ENCODE measurements around the gene PRSS16.
"Not testable (repeated sequence)": the region's sequence is repeated elsewhere in the genome, so short reads cannot be mapped to it uniquely, and the experiment has no call there.

Gene PRSS16, protein sequence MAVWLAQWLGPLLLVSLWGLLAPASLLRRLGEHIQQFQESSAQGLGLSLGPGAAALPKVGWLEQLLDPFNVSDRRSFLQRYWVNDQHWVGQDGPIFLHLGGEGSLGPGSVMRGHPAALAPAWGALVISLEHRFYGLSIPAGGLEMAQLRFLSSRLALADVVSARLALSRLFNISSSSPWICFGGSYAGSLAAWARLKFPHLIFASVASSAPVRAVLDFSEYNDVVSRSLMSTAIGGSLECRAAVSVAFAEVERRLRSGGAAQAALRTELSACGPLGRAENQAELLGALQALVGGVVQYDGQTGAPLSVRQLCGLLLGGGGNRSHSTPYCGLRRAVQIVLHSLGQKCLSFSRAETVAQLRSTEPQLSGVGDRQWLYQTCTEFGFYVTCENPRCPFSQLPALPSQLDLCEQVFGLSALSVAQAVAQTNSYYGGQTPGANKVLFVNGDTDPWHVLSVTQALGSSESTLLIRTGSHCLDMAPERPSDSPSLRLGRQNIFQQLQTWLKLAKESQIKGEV

DNA sequence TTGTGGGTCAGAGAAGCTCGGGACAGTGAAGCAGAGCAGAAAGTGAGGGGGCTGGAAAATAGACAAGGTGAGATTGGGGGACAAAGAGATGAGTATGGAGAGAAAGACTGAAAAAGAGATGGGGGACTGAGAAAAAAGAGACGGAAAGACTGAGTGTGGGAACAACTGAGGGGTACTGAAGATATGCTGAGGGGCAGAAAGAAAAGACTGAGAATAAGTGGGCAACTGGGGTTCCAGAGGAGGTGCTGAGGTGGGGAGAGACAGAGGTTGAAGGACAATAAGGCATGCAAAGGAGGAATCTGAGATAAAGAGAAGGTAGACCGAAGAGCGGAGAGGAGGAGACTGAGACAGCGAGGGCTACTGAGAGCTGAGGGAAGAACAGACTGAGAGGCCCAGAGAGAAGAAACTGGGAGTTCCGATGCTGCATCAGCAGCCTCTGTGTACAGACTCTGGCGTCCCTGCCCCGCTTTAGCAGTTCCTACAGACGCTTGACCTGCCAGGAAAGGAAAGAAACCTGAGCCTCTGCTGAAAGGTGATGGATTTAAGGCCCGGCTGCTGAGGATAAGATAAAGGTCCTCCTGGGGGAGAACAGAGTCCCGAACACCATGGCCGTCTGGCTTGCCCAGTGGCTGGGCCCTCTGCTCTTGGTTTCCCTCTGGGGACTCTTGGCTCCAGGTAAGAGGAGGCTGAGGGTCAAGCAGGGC lies at the start of gene PRSS16:
TSS of gene PRSS16 (plus strand) at position 569 of the 704 bp plus-strand sequence. CDS start at position 606, 37 bp downstream.
- DNase-seq (ENCODE audit: low spot score), result no peak
- TF ChIP-seq, protein P1, sequence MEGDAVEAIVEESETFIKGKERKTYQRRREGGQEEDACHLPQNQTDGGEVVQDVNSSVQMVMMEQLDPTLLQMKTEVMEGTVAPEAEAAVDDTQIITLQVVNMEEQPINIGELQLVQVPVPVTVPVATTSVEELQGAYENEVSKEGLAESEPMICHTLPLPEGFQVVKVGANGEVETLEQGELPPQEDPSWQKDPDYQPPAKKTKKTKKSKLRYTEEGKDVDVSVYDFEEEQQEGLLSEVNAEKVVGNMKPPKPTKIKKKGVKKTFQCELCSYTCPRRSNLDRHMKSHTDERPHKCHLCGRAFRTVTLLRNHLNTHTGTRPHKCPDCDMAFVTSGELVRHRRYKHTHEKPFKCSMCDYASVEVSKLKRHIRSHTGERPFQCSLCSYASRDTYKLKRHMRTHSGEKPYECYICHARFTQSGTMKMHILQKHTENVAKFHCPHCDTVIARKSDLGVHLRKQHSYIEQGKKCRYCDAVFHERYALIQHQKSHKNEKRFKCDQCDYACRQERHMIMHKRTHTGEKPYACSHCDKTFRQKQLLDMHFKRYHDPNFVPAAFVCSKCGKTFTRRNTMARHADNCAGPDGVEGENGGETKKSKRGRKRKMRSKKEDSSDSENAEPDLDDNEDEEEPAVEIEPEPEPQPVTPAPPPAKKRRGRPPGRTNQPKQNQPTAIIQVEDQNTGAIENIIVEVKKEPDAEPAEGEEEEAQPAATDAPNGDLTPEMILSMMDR (IDR thresholded peaks at IDR 0.05; ENCODE audit: extremely low read depth, missing control alignments), result no peak

DNA sequence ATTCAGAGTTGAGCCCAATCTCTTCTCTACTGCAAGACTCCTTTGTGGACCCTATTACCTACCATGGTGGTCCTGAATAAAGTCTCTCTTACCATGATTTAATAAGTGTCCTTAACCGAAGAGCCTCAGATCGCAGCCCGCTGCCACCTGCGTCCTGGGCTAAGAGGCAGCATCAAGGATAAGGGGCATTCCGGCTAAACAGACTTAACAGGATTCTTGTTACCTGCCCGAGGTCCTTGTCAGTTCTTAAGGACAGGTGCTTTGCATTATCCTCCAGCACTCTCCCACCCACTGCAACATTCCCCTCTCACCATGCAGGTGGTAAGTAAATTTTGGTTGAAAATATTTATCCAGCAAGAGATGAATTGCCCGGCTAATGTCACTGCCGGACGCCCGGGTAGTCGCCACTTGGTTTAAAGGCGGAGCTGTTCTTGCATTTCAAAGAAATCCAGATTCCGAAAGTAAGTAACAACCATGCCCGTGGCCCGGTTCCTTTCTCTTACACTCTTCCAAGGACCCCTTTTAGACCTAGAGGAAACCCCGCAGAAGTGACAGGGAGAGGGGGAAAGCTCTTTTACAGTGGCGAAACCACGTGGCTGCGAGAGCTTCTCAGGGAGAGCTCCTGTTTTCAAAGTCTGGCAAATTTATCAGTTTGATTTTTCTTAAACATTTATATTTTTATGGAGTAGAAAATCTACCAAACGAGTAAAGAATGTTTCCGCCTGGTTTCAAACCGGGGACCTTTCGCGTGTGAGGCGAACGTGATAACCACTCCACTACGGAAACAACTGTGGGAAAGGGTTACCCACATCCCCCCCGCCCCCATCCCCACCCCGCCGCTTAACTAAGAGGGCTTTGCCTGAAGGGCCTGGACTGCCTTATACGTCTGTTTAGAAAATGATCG lies 41.9 kb upstream of the PRSS16 start:
- TF ChIP-seq, protein P1 (IDR thresholded peaks at IDR 0.05; ENCODE audit: extremely low read depth, missing control alignments), result no peak
- DNase-seq (ENCODE audit: low spot score), result peak; percentile 41

DNA sequence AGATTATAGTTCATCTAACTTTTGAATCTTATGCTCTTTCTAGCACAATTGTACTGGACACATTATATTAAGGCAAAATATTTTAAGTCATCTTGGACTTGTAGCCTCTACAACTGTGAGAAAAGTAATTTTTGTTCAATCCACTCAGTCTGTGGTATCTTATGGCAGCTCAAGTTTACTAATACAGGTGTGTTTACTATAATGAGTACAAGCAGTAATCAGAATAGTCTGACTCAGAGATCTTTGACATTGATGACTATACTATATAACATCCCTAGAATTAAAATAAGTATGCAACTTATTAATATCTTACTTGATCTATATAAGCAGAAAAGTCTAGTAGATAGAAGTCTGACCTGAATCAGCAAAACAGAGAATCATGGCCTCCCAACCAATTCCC lies 40.7 kb upstream of the PRSS16 start:
- DNase-seq (ENCODE audit: low spot score), result no peak
- TF ChIP-seq, protein P1 (IDR thresholded peaks at IDR 0.05; ENCODE audit: extremely low read depth, missing control alignments), result no peak

DNA sequence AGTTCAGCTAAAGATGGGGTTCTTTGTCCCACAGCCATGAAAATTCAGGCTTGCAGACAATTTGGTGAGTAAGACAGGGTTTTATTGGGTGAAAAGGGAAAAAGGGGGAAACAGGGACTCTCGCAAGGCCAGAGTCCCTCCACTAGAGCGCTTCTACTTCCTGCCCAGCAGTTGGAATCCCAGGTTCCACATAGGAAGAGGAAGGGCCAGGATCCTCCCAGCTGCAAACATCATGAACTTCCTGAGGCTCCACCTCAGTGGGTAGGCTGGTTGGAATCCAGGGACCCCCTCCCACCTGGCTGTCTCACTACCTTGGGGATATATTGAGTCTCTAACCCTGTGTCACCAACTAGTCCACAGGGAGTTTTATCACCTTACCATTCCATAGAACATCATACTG lies 39.5 kb upstream of the PRSS16 start:
- TF ChIP-seq, protein P1 (IDR thresholded peaks at IDR 0.05; ENCODE audit: extremely low read depth, missing control alignments), result no peak
- no peak for DNase-seq (ENCODE audit: low spot score)

DNA sequence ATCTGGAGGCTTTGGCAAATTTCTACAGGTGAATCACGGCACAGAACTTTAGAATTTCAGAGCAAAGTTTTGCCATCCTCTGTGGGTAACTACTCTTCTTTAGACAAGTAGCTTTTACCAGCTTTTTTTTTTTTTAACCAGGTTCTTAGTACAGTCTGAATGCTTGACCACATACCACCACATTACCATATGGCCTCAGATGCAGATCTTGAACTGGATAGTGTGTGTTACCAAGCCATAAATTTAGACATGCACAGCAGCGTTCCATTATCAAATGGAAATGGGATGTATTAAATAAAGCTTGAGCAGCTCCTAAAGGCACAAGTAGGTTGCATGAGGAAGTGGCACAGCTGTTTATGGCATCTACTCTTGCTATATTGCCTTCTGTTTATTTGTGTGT lies 38.3 kb upstream of the PRSS16 start:
- no peak for DNase-seq (ENCODE audit: low spot score)
- TF ChIP-seq, protein P1 (IDR thresholded peaks at IDR 0.05; ENCODE audit: extremely low read depth, missing control alignments), result no peak

DNA sequence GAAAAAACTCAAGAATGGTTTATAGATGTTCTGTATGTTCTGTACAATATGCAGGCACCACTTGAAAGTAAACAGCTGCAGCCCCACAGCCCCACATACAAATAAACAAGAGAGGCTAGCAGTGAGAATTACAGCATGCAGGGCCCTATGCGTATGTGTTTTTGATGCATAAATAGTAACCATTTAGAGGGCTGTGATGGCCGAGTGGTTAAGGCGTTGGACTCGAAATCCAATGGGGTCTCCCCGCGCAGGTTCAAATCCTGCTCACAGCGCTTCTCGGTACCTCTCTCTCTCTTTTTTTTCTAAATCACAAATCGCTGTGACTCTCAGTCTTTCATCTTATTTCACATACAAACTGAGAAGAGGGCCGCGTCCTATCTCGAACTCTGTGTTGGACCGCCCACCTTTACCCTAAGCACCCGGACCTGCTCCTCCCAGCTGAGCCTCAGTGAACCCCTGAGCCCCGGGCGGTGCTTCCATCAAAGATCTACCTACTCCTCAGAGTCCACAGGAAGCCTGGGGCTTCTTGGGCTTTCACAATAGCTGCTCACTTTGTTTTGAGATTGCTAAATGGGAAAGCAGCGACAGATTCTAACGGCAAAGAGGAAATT lies 37.7 kb upstream of the PRSS16 start:
- no peak for DNase-seq (ENCODE audit: low spot score)
- TF ChIP-seq, protein P1 (IDR thresholded peaks at IDR 0.05; ENCODE audit: extremely low read depth, missing control alignments), result no peak

DNA sequence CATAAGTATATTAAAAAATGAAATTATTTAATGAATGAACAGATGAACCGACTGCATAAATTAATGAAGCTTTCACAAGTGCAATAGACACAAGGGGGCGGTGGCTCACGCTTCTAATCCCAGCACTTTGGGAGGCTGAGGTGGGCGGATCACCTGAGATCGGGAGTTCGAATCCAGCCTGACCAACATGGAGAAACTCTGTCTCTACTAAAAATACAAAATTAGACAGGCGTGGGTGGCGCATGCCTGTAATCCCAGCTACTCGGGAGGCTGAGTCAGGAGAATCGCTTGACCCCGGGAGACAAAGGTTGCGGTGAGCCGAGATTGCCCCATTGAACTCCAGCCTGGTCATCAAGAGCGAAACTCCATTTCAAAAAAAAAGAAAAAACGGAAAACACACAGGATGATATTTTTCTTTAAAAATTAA lies 34.4 kb upstream of the PRSS16 start:
- DNase-seq (ENCODE audit: low spot score), result not testable (repeated sequence)
